ENCODE measurements around the gene FOLR2. TPM values are rescaled to one million over a fixed set of nuclear protein-coding genes. Genes with fewer than 3 reads are reported as not detected.

The FOLR2 gene
- total and polyA plus RNA-seq, 2 of the 8 experiments (the other 6 are each of a cell fraction or from before 2014, with no cell fraction given), result not detected

DNA sequence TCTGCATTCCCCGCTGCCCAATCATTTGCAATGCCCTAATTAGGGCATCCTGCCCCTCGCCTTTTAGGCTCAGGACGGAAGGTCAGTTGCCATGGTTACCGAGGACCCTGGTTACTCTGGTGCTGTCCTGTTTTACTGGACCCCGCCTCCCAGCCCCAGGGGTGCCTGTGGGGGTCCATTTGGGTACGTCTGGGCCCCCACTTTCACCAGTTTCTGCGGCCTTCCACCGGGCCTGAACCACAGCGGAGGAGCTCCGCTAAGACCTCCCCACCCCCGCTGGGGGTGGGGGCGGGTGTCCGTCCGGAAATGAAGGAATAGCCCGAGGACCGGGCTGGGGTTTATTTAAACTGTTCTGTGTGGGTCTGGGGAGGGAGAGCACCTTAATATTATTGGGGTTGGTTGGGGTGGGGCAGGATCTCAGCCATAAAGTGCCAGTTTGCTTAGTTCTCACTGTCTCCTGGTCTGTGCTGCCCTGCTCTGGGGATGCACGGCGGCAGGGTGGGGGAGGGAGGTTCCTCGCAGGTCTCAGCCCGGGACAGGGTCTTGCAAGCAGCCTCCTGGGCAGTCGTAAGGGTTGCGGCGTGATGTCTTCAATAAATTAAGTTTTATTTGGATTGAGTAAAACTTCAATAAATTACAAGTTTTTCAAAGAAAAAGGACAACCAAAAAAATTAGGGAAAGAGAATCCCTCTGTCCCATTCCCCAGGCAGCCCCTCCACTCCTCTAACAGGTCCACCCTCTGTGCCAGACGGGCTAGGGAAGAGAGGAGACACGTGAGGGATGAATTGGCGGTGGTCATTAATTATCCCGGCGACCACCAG lies 22.1 kb downstream of the FOLR2 start:
- H4K91ac ChIP-seq (replicated peaks; ENCODE audit: insufficient read length, low read length), result no peak overlapping the region
- H3K14ac ChIP-seq (ENCODE audit: insufficient read length), result no peak overlapping the region
- H2BK20ac ChIP-seq (ENCODE audit: low read length), result no peak overlapping the region
- H2AK5ac ChIP-seq (ENCODE audit: low read depth, low read length), result no peak overlapping the region
- H3K4ac ChIP-seq (replicated peaks; ENCODE audit: insufficient read length, low read depth, low read length), result no peak overlapping the region
- no peaks in the 10 kb centered on the region; a peak in 1 of 4 replicates for H3K9me3 ChIP-seq (ENCODE audit: insufficient read depth in 2 of 2, low read depth in 1 of 2, low read length in 1 of 2)
- H2BK15ac ChIP-seq (ENCODE audit: low read length), result no peak overlapping the region
- no peak overlapping the region for H4K5ac ChIP-seq (ENCODE audit: insufficient read length, low read depth, low read length)
- H4K20me1 ChIP-seq (replicated peaks in 1 of 2; ENCODE audit: control insufficient read depth in 1 of 2, insufficient read depth in 2 of 2, low read length in 2 of 2), result peaks cover 11 to 12% of the 10 kb centered on the region in 2 experiments
- no peak for DNase-seq (ENCODE audit: low read depth in 1 of 2, low spot score in 2 of 2)
- H3K79me1 ChIP-seq (ENCODE audit: low read depth, low read length), result no peaks in the 10 kb centered on the region
- H3K18ac ChIP-seq (ENCODE audit: extremely low read depth, low read length), result peak overlapping the region; percentile 13; the same call in 1 of the 2 replicates
- no peak overlapping the region for H4K8ac ChIP-seq (ENCODE audit: extremely low read depth, insufficient read depth, low read length)
- POLR2A ChIA-PET (ENCODE audit: partially characterized antibody), result interaction anchor here (0.7 to 7.7 kb wide), 9 partner anchors 10 to 235 kb away, joined by 3 to 160 read pairs (median 3); partner anchors contain the start of genes CLPB and INPPL1
- 23% methylated on average over 24 of the region's 28 CpGs; no CpG with 5 or more reads in 1 of the 2 experiments for WGBS, 2 experiments (ENCODE audit: extremely low coverage in 1 of 2, insufficient coverage in 1 of 2, insufficient read length in 1 of 2, insufficient replicate concordance in 2 of 2, low coverage in 1 of 2, low lambda C conversion rate in 2 of 2, missing lambda C conversion rate in 1 of 2)
- peak overlapping the region; percentile 87 to 90 for H3K4me2 ChIP-seq (ENCODE audit: insufficient read depth in 1 of 2, low read depth in 2 of 2, low read length in 2 of 2)
- H2BK120ac ChIP-seq (replicated peaks; ENCODE audit: low read depth, low read length), result no peak overlapping the region
- H3K9ac ChIP-seq (replicated peaks in 1 of 4; ENCODE audit: extremely low read depth in 1 of 4, low read depth in 3 of 4, low read length in 3 of 4), result no peak overlapping the region
- no peak overlapping the region for H2BK5ac ChIP-seq (ENCODE audit: low read depth, low read length)
- no peak overlapping the region for H3K56ac ChIP-seq (replicated peaks; ENCODE audit: insufficient read length, low read depth, low read length)
- TF ChIP-seq, protein P1, sequence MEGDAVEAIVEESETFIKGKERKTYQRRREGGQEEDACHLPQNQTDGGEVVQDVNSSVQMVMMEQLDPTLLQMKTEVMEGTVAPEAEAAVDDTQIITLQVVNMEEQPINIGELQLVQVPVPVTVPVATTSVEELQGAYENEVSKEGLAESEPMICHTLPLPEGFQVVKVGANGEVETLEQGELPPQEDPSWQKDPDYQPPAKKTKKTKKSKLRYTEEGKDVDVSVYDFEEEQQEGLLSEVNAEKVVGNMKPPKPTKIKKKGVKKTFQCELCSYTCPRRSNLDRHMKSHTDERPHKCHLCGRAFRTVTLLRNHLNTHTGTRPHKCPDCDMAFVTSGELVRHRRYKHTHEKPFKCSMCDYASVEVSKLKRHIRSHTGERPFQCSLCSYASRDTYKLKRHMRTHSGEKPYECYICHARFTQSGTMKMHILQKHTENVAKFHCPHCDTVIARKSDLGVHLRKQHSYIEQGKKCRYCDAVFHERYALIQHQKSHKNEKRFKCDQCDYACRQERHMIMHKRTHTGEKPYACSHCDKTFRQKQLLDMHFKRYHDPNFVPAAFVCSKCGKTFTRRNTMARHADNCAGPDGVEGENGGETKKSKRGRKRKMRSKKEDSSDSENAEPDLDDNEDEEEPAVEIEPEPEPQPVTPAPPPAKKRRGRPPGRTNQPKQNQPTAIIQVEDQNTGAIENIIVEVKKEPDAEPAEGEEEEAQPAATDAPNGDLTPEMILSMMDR (IDR thresholded peaks at IDR 0.05; ENCODE audit: control extremely low read depth in 1 of 3, insufficient read depth in 1 of 3, low read depth in 1 of 3, low read length in 3 of 3), result no peak
- TF ChIP-seq SIN3A (conservative IDR thresholded peaks at IDR 0.05 in 1 of 2, IDR thresholded peaks at IDR 0.05 in 1 of 2; ENCODE audit: low read depth in 1 of 2, low read length in 2 of 2), result 0 out of 4 replicates have a peak, but pooled peaks of 1 of the 2 experiments have one; percentile 7
- no peak for TF ChIP-seq KDM4A (IDR thresholded peaks at IDR 0.05; ENCODE audit: low read depth, low read length, severe bottlenecking)
- TF ChIP-seq RBBP5 (IDR thresholded peaks at IDR 0.05; ENCODE audit: borderline replicate concordance, low read depth, low read length), result no peak
- peak; percentile 76; the same call in 1 of the 2 replicates for TF ChIP-seq SRF (IDR thresholded peaks at IDR 0.05; ENCODE audit: low read depth, low read length)
- H3K27ac ChIP-seq (ENCODE audit: low read depth, low read length), result no peak overlapping the region
- H3K4me1 ChIP-seq (replicated peaks in 1 of 4; ENCODE audit: control insufficient read depth in 3 of 4, insufficient read depth in 4 of 4, low read length in 3 of 4), result peaks cover 3 to 29% (median 23%) of the 10 kb centered on the region in 4 experiments
- H3K23ac ChIP-seq (ENCODE audit: insufficient read length), result no peak overlapping the region
- no peak overlapping the region for H2BK12ac ChIP-seq (ENCODE audit: low read depth, low read length)
- CTCF ChIA-PET (ENCODE audit: partially characterized antibody), result interaction anchor here (0.8 to 5.2 kb wide), 22 partner anchors 12 to 213 kb away, joined by 3 to 72 read pairs (median 4); partner anchors contain the start of genes CLPB and INPPL1
- no peak overlapping the region for H2AFZ ChIP-seq (ENCODE audit: low read length)
- no peaks in the 10 kb centered on the region for H3K79me2 ChIP-seq (ENCODE audit: control insufficient read depth in 1 of 2, insufficient read depth in 2 of 2, low read length in 2 of 2)
- FAIRE-seq, result no peak
- H3K4me3 ChIP-seq (ENCODE audit: extremely low read depth in 1 of 4, insufficient read depth in 2 of 4, low read depth in 3 of 4, low read length in 4 of 4), result peak overlapping the region; percentile 27 to 60 (median 38); a peak in 6 of 8 replicates
- peaks cover 42 to 54% (median 51%) of the 10 kb centered on the region in 4 experiments for H3K27me3 ChIP-seq (replicated peaks in 1 of 4; ENCODE audit: control insufficient read depth in 3 of 4, extremely low read depth in 1 of 4, insufficient read depth in 3 of 4, low read length in 3 of 4)
- peaks cover 12% of the 10 kb centered on the region; the same call in 1 of the 2 replicates for H3K23me2 ChIP-seq (ENCODE audit: low read depth, low read length)
- H3K36me3 ChIP-seq (ENCODE audit: control insufficient read depth in 2 of 4, insufficient read depth in 4 of 4, low read length in 3 of 4), result peaks cover 11 to 30% (median 22%) of the 10 kb centered on the region in 4 experiments; a peak in 6 of 8 replicates

Data from H1 (cell line).